ENCODE results near the gene GNL3. TPM values are rescaled to one million over a fixed set of nuclear protein-coding genes. Genes with fewer than 3 reads are reported as not detected.
A peak's percentile ranks its signal among the peaks of the same experiment; 100 is the strongest.

GNL3 gene
- total RNA-seq, 1 donor from 2014 or later = 26.8 TPM

GRCh38 chr3:52707585-52707984 is 21.8 kb downstream of the GNL3 start:
- H3K9me3 ChIP-seq (replicated peaks) = no peaks in the 10 kb centered on the region
- H3K4me3 ChIP-seq = peak overlapping the region; percentile 87
- no peak for TF ChIP-seq CTCF (IDR thresholded peaks at IDR 0.05; ENCODE audit: borderline replicate concordance)
- DNase-seq = no peak
- H3K27me3 ChIP-seq (ENCODE audit: low read depth) = no peaks in the 10 kb centered on the region
- no peak overlapping the region for H3K27ac ChIP-seq (replicated peaks)
- H3K4me1 ChIP-seq = peaks cover 48% of the 10 kb centered on the region
- intact Hi-C loops (cut with micrococcal nuclease) = no loop called here
- H3K36me3 ChIP-seq = peaks cover 32% of the 10 kb centered on the region

- no peak overlapping the region for H3K4me3 ChIP-seq
- H3K9me3 ChIP-seq (replicated peaks) = no peaks in the 10 kb centered on the region
- H3K27ac ChIP-seq (replicated peaks) = no peak overlapping the region
- H3K36me3 ChIP-seq = peaks cover 33% of the 10 kb centered on the region
- DNase-seq = no peak
- no peaks in the 10 kb centered on the region for H3K27me3 ChIP-seq (ENCODE audit: low read depth)
- intact Hi-C loops (cut with micrococcal nuclease) = no loop called here
- H3K4me1 ChIP-seq = peaks cover 24% of the 10 kb centered on the region
- TF ChIP-seq CTCF (IDR thresholded peaks at IDR 0.05; ENCODE audit: borderline replicate concordance) = no peak
Observed at GRCh38 chr3:52710512-52710911, 24.7 kb downstream of the GNL3 start.

GRCh38 chr3:52712291-52713212 is 26.7 kb downstream of the GNL3 start:
- no peak for TF ChIP-seq CTCF (IDR thresholded peaks at IDR 0.05; ENCODE audit: borderline replicate concordance)
- peaks cover 4% of the 10 kb centered on the region for H3K4me1 ChIP-seq
- intact Hi-C loops (cut with micrococcal nuclease) = no loop called here
- H3K9me3 ChIP-seq (replicated peaks) = no peaks in the 10 kb centered on the region
- no peak overlapping the region for H3K27ac ChIP-seq (replicated peaks)
- no peak for DNase-seq
- H3K36me3 ChIP-seq = peaks cover 33% of the 10 kb centered on the region
- H3K27me3 ChIP-seq (ENCODE audit: low read depth) = no peaks in the 10 kb centered on the region
- H3K4me3 ChIP-seq = no peak overlapping the region

- Histone ChIP-seq H3K27me3 (ENCODE audit: low read depth) (no peaks in the 10 kb centered on the region), H3K4me1 (no peaks in the 10 kb centered on the region), H3K4me3 (no peak overlapping the region), H3K36me3 (peaks cover 27% of the 10 kb centered on the region), H3K27ac (replicated peaks) (no peak overlapping the region), H3K9me3 (replicated peaks) (peaks cover under 1% of the 10 kb centered on the region)
- no peak for TF ChIP-seq CTCF (IDR thresholded peaks at IDR 0.05; ENCODE audit: borderline replicate concordance)
- intact Hi-C loops (cut with micrococcal nuclease) = no loop called here
- no peak for DNase-seq
Observed at GRCh38 chr3:52714335-52715302, 28.8 kb downstream of the GNL3 start.

GRCh38 chr3:52715714-52716305 is 30.0 kb downstream of the GNL3 start:
- H3K4me3 ChIP-seq = no peak overlapping the region
- H3K27me3 ChIP-seq (ENCODE audit: low read depth) = no peaks in the 10 kb centered on the region
- no peak for TF ChIP-seq CTCF (IDR thresholded peaks at IDR 0.05; ENCODE audit: borderline replicate concordance)
- intact Hi-C loops (cut with micrococcal nuclease) = no loop called here
- peaks cover 11% of the 10 kb centered on the region for H3K9me3 ChIP-seq (replicated peaks)
- H3K36me3 ChIP-seq = peaks cover 28% of the 10 kb centered on the region
- no peak overlapping the region for H3K27ac ChIP-seq (replicated peaks)
- no peak for DNase-seq
- no peaks in the 10 kb centered on the region for H3K4me1 ChIP-seq

Data from left ventricle myocardium inferior (tissue), 1 donor.